NCI-H2029 treated with DMSO at 0.1 percent for 48 hours (cell line): ENCODE results near the gene BICDL2.
A peak's percentile ranks its signal among the peaks of the same experiment; 100 is the strongest.
"Not testable (repeated sequence)": the region's sequence is repeated elsewhere in the genome, so short reads cannot be mapped to it uniquely, and the experiment has no call there.

Experiments used
- DNase-seq: peaks from one replicate; lab custom pipeline; 2025; lab: John Stamatoyannopoulos, UW

The BICDL2 gene

GRCh38 chr16:3065069-3065741 is 28.5 kb upstream of the BICDL2 start, which contains the start of gene IL32:
TSS of gene IL32 (plus strand) at chr16:3065640. CDS start at chr16:3065812, 172 bp downstream.
- no peak for DNase-seq

- DNase-seq, result no peak
These were observed 27.1 kb upstream of the BICDL2 start for GRCh38 chr16:3063625-3064386.

- no peak for DNase-seq
These were observed 25.8 kb upstream of the BICDL2 start for GRCh38 chr16:3062553-3062952.

DNA sequence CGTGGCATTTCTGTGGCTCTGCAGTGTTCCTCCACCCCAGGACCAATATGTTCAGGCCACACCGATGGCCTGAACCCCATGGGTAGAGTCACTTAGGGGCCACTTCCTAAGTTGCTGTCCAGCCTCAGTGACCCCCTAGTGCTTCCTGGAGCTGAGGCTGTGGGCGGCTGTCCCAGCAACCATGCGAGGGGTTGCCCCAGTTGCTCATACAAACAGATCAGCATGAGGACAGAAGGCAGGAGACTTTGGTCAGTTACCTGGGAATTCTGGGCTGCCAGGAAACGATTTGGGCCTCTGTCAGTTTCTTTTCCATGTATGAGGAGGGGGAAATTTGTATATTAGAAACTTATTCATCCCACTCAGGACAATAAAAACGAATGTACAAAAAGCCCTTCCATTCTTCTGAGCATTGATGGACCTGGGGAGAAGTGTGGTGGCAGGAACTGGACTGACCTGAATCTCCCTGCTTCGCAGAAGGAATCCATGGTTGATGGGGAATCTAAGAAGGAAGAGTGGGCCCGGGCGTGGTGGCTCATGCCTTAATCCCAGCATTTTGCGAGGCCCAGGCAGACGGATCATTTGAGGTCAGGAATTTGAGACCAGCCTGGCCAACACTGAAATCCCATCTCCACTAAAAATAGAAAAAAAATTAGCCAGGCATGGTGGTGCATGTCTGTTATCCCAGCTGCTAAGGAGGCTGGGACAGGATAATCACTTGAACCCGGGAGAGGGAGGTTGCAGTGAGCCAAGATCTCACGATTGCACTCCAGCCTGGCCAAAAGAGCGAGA is 23.8 kb upstream of the BICDL2 start:
- DNase-seq, result no peak

GRCh38 chr16:3059723-3060242 is 23.0 kb upstream of the BICDL2 start:
- DNase-seq, result no peak

- peak; percentile 8 for DNase-seq
These were observed 22.4 kb upstream of the BICDL2 start for GRCh38 chr16:3059041-3059722.

DNA sequence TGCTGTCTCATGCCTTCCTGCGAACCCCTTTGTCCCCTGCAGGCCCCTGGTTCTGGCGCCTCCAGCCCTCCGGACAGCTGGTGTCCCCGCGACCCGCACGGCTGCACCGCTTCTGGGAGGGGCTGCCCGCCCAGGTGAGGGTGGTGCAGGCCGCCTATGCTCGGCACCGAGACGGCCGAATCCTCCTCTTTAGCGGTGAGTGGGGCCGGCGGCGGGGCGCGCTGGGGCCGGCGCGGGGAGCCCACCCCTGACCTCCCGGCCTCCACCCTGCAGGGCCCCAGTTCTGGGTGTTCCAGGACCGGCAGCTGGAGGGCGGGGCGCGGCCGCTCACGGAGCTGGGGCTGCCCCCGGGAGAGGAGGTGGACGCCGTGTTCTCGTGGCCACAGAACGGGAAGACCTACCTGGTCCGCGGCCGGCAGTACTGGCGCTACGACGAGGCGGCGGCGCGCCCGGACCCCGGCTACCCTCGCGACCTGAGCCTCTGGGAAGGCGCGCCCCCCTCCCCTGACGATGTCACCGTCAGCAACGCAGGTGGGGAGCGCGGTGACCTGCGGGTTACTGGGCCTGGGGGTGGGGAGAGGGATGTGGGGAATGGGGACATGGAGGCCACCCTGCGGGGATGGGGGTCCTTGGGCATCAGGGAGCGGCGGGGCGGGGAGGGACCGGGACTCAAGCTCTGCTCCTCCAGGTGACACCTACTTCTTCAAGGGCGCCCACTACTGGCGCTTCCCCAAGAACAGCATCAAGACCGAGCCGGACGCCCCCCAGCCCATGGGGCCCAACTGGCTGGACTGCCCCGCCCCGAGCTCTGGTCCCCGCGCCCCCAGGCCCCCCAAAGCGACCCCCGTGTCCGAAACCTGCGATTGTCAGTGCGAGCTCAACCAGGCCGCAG is 21.6 kb upstream of the BICDL2 start:
- no peak for DNase-seq

DNA sequence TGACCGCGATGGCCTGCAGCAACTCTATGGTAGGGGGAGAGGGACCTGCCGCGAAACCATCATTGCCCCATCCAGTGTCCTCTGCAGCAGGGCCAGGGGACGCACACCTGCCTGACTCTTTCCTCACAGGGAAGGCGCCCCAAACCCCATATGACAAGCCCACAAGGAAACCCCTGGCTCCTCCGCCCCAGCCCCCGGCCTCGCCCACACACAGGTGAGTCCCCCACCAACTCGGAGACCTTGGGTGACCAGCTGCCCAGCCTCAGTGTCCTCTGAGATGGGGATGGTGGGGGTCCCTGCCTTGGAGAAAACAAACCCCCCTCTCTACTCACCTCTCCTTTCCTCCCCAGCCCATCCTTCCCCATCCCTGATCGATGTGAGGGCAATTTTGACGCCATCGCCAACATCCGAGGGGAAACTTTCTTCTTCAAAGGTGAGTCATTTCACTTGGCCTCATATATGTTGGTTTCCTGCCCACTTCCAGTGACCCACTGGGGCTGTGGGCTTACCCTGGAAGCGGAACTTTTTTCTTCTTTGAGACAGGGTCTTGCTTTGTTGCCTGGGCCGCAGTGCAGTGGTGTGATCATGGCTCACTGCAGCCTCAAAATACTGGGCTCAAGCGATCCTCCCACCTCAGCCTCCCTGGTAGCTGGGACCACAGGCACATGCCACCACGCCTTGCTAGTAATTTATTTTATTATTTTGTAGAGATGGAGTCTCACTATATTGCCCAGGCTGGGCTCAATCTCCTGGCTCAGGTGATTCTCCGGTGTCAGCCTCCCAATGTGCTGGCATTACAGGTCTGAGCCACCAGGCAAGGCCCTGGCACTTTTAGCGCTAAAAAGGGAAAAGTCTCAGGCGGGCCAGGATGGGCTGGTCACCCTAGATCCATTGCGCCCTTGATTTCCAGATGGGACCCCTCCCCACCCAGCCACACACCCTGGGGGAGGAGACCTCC is 20.7 kb upstream of the BICDL2 start:
- DNase-seq, result no peak

- DNase-seq, result no peak
These were observed 19.8 kb upstream of the BICDL2 start for GRCh38 chr16:3056336-3057180.

DNA sequence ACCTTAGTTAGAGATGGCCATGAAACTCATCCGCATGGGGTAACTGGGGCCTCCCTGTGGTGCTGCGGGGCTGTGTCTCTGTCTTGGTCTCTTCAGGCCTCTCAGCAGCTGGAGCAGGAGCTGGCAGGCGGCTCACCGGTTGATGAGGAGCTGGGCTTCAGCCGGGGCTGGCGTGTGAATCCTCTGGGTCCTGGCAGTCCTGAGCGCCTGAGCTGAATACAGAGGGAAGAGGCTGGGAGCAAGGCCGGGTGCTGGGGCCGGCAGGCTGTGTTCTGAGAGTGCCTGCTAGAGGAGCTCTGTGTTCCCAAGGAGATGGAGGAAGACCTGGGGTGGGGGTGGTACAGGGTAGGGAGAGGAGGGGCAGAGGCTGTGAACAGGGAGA is 19.0 kb upstream of the BICDL2 start:
- not testable (repeated sequence) for DNase-seq

- no peak for DNase-seq
These were observed 18.4 kb upstream of the BICDL2 start for GRCh38 chr16:3054965-3055733.

DNA sequence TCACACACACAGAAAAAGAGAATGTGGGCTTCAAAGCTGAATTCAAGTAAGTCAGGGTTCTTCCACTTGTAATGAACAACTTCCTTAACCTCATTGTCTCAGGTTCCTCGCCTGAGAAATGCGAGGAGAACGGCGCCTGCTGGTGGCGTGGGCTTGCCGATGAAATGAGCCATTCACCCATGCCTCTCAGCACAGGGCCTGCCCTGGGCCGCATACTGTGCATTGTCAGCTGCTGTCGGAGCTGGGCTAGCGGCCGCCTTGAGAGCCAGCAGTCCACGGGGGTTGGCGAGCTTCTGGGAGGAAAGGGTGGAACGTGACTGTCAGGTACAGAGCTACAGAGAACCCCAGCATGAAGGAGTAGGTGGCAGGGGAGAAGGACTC is 16.6 kb upstream of the BICDL2 start:
- not testable (repeated sequence) for DNase-seq

DNA sequence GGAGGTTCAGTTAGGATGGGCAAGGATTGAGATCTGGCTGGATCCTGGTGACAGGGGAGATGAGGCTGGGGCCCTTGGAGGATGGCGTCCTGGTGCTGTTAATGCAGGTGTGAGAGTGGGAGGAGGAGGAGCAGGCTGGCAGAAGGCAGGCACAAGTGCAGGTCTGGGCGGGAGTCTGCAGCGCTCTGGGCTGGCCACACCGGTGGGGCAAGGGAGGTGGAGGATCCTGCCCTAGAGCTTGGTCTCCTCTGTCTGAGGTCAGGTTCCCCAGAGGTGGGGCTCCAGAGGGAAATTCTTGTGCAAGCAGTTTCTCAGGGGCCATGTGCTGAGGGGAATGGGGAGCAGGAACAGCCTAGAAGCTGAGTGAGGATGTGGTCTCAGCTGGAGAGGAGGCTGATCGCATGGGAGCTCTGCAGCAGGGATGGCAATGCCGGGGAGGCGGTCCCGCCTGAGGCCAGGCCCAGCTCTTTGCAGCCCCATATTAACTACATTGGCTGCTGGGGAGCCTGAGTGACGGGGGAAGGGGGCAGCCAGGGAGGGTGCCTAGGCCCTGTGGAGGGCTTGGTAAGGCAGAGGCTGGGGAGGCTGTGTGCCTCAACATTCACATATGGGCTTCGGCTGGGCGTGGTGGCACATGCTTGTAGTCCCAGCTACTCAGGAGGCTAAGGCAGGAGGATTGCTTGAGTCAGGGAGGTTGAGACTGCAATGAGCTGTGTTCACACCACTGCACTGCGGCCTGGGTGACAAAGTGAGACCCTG is 16.0 kb upstream of the BICDL2 start:
- DNase-seq, result not testable (repeated sequence)

GRCh38 chr16:3051494-3051893 is 14.8 kb upstream of the BICDL2 start:
- no peak for DNase-seq

DNA sequence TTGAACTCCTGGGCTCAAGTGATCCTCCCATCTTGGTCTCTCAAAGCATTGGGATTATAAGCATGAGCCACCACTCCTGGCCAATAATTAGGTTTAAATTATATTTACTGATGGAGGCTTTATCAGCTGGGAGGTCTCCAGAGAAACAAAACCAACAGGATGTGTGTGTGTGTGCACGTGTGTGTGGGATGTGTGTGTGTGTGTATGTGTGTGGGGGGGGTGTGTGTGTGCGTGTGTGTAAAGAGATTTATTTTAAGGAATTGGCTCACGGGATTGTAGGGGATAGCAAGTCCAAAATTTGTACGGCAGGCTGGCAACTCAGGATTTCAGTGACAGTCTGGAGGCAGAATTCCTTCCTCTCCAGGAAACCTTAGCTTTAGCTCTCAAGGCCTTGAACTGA is 14.3 kb upstream of the BICDL2 start:
- DNase-seq, result no peak

DNA sequence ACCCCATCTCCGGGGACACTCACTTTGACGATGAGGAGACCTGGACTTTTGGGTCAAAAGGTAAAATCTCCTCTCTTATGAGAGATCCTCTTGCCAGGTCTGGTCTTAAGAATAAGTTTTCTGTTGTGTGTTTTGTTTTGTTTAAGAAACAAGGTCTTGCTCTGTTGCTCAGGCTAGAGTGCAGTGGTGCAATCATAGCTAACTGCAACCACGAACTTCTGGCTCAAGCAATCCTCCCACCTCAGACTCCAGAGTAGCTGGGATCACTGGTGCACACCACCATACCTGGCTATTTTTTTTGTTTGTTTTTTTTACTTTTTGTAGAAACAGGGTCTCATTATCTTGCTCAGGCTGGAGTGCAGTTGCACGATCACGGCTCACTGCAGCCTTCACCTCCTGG is 13.7 kb upstream of the BICDL2 start:
- no peak for DNase-seq

GRCh38 chr16:3049921-3050481 is 13.3 kb upstream of the BICDL2 start:
- DNase-seq, result no peak
